H9 (cell line): ENCODE data around the gene OR2T33. TPM values are rescaled to one million over a fixed set of nuclear protein-coding genes. Genes with fewer than 3 reads are reported as not detected.
"Not testable (repeated sequence)": the region's sequence is repeated elsewhere in the genome, so short reads cannot be mapped to it uniquely, and the experiment has no call there.

Source experiments
- DNase-seq: peaks from one replicate; pipeline ENCODE4 v3.0.0-alpha.2; 2017
- H2AFZ ChIP-seq: one replicate; pipeline ENCODE4 v1.6.1; 2013; ENCODE audit warnings: mild to moderate bottlenecking, low read length, control low read depth, moderate library complexity
- H2AK5ac ChIP-seq: 2 replicates; pipeline ENCODE4 v1.6.1; 2013; ENCODE audit warnings: low read length, control low read depth, mixed read lengths; ENCODE audit not compliant: insufficient read length
- H2BK120ac ChIP-seq: one replicate; pipeline ENCODE4 v1.6.1; 2013; ENCODE audit warnings: low read depth, mild to moderate bottlenecking, low read length, control low read depth, inconsistent platforms; ENCODE audit not compliant: poor library complexity, severe bottlenecking
- H2BK12ac ChIP-seq: 2 replicates; pipeline ENCODE4 v1.6.1; 2013; ENCODE audit warnings: low read length, control low read depth, mixed read lengths, low read depth; ENCODE audit not compliant: insufficient read length
- H2BK15ac ChIP-seq: 2 replicates; pipeline ENCODE4 v1.6.1; 2013; ENCODE audit warnings: low read depth, low read length, control low read depth
- H2BK20ac ChIP-seq: one replicate; pipeline ENCODE4 v1.6.1; 2013; ENCODE audit warnings: low read depth, mild to moderate bottlenecking, low read length, control low read depth, inconsistent platforms; ENCODE audit not compliant: poor library complexity, severe bottlenecking
- H2BK5ac ChIP-seq: 2 replicates; pipeline ENCODE4 v1.6.1; 2013; ENCODE audit warnings: low read length, control low read depth, mixed read lengths; ENCODE audit not compliant: insufficient read length
- H3K14ac ChIP-seq: 2 replicates; pipeline ENCODE4 v1.6.1; 2013; ENCODE audit warnings: low read length, control low read depth; ENCODE audit not compliant: insufficient read depth
- H3K18ac ChIP-seq: 2 replicates; pipeline ENCODE4 v1.6.1; 2013; ENCODE audit warnings: low read depth, mild to moderate bottlenecking, mixed read lengths, low read length, control low read depth; ENCODE audit not compliant: insufficient read length
- H3K23ac ChIP-seq: 2 replicates; pipeline ENCODE4 v1.6.1; 2013; ENCODE audit warnings: low read length, control low read depth, mixed read lengths, low read depth; ENCODE audit not compliant: insufficient read length
- H3K23me2 ChIP-seq: 2 replicates; pipeline ENCODE4 v1.6.1; 2013; ENCODE audit warnings: low read depth, mild to moderate bottlenecking, mixed read lengths, low read length, control low read depth; ENCODE audit not compliant: insufficient read length, poor library complexity, severe bottlenecking
- H3K27ac ChIP-seq: 2 replicates; pipeline ENCODE4 v1.5.1; 2013; ENCODE audit warnings: low read length, control low read depth, mixed read lengths, low read depth; ENCODE audit not compliant: insufficient read length
- H3K27me3 ChIP-seq: 2 replicates; pipeline ENCODE4 v1.6.1; 2013; ENCODE audit warnings: low read length, control low read depth, inconsistent platforms; ENCODE audit not compliant: insufficient read depth
- H3K4ac ChIP-seq: 2 replicates; pipeline ENCODE4 v1.6.1; 2013; ENCODE audit warnings: low read depth, mild to moderate bottlenecking, control low read depth, inconsistent platforms, low read length, moderate library complexity
- H3K4me1 ChIP-seq: 2 replicates; pipeline ENCODE4 v1.6.1; 2013; ENCODE audit warnings: low read length, control low read depth, inconsistent platforms; ENCODE audit not compliant: insufficient read depth
- H3K4me2 ChIP-seq: 2 replicates; pipeline ENCODE4 v1.6.1; 2013; ENCODE audit warnings: low read length, control low read depth, mixed read lengths; ENCODE audit not compliant: insufficient read length, insufficient read depth
- H3K56ac ChIP-seq: 2 replicates; pipeline ENCODE4 v1.6.1; 2013; ENCODE audit warnings: low read depth, mild to moderate bottlenecking, mixed read lengths, low read length, control low read depth; ENCODE audit not compliant: insufficient read length
- H3K79me1 ChIP-seq: 2 replicates; pipeline ENCODE4 v1.6.1; 2013; ENCODE audit warnings: low read depth, mild to moderate bottlenecking, moderate library complexity, low read length, control low read depth, inconsistent platforms; ENCODE audit not compliant: insufficient read depth, poor library complexity, severe bottlenecking
- H3K79me2 ChIP-seq: 2 replicates; pipeline ENCODE4 v1.6.1; 2013; ENCODE audit warnings: low read length, control low read depth, inconsistent platforms; ENCODE audit not compliant: insufficient read depth
- H3K9ac ChIP-seq: 2 replicates; pipeline ENCODE4 v1.6.1; 2013; ENCODE audit warnings: low read length, control low read depth, mixed read lengths; ENCODE audit not compliant: insufficient read length; ENCODE audit errors: extremely low read depth
- H3K9me3 ChIP-seq: one replicate; pipeline ENCODE4 v1.6.1; 2013; ENCODE audit warnings: low read depth, low read length, inconsistent platforms; ENCODE audit not compliant: control insufficient read depth
- H3T11ph ChIP-seq: one replicate; pipeline ENCODE4 v1.6.1; 2013; ENCODE audit warnings: mild to moderate bottlenecking, low read length, control low read depth, inconsistent platforms
- H4K20me1 ChIP-seq: one replicate; pipeline ENCODE4 v1.6.1; 2013; ENCODE audit not compliant: control insufficient read depth, insufficient read length, insufficient read depth
- H4K5ac ChIP-seq: 2 replicates; pipeline ENCODE4 v1.6.1; 2013; ENCODE audit warnings: low read depth, mild to moderate bottlenecking, mixed read lengths, low read length, control low read depth; ENCODE audit not compliant: insufficient read length
- H4K8ac ChIP-seq: replicated peaks from 2 replicates; pipeline ENCODE4 v1.6.1; 2013; ENCODE audit warnings: low read length, control low read depth, mixed read lengths, low read depth; ENCODE audit not compliant: insufficient read length
- H4K91ac ChIP-seq: 2 replicates; pipeline ENCODE4 v1.6.1; 2013; ENCODE audit warnings: low read depth, mild to moderate bottlenecking, moderate library complexity, mixed read lengths, low read length, control low read depth; ENCODE audit not compliant: insufficient read length
- H3K27ac Mint-ChIP-seq, 3 experiments: 2 replicates in 2 of 3; 3 replicates in 1 of 3; pipeline ENCODE4 v1.8.0; 2020 to 2021; ENCODE audit warnings: mixed read lengths in 3 of 3, mild to moderate bottlenecking in 1 of 3, moderate library complexity in 1 of 3
- H3K27me3 Mint-ChIP-seq: 2 replicates; pipeline ENCODE4 v1.8.0; 2021; ENCODE audit warnings: low read depth, mild to moderate bottlenecking, moderate library complexity, mixed read lengths
- H3K36me3 Mint-ChIP-seq, 3 experiments: 2 replicates in 2 of 3; 3 replicates in 1 of 3; pipeline ENCODE4 v1.8.0; 2020 to 2021; ENCODE audit warnings: low read depth in 3 of 3, mixed read lengths in 3 of 3; ENCODE audit not compliant: insufficient read depth in 1 of 3
- H3K4me1 Mint-ChIP-seq, 2 experiments: 2 replicates each; pipeline ENCODE4 v1.8.0; 2020; ENCODE audit warnings: mixed read lengths in 2 of 2
- H3K4me3 Mint-ChIP-seq, 2 experiments: 2 replicates in 1 of 2; 3 replicates in 1 of 2; pipeline ENCODE4 v1.8.0; 2020 to 2021; ENCODE audit warnings: mild to moderate bottlenecking in 2 of 2, mixed read lengths in 2 of 2, moderate library complexity in 1 of 2
- H3K9me3 Mint-ChIP-seq, 2 experiments: 2 replicates in 1 of 2; 3 replicates in 1 of 2; pipeline ENCODE4 v1.8.0; 2020; ENCODE audit warnings: mild to moderate bottlenecking in 2 of 2, mixed read lengths in 2 of 2, moderate library complexity in 1 of 2
- WGBS: extraction: QIAGEN DNeasy Blood & Tissue Kit; methylation state at CpG from one replicate; pipeline ENCODE4 v1.1.7; 2013; ENCODE audit warnings: missing lambda C conversion rate, low lambda C conversion rate, mixed read lengths; ENCODE audit not compliant: insufficient read length; ENCODE audit errors: extremely low coverage; 5-methylcytosine and 5-hydroxymethylcytosine counted together
- total RNA-seq: library from RNA; stranded (reverse); gene quantifications from 2 replicates; pipeline ENCODE4 v1.2.1, GENCODE V29; 2021
- TF ChIP-seq, protein P1 (sequence below): fragments of 200-600 bp; sonication (generic); conservative IDR thresholded peaks from 3 replicates; pipeline ENCODE4 v1.8.0; 2021; ENCODE audit warnings: antibody characterized with exemption, mild to moderate bottlenecking

OR2T33 gene
- total RNA-seq, 1 experiment from 2014 or later: not detected

DNA sequence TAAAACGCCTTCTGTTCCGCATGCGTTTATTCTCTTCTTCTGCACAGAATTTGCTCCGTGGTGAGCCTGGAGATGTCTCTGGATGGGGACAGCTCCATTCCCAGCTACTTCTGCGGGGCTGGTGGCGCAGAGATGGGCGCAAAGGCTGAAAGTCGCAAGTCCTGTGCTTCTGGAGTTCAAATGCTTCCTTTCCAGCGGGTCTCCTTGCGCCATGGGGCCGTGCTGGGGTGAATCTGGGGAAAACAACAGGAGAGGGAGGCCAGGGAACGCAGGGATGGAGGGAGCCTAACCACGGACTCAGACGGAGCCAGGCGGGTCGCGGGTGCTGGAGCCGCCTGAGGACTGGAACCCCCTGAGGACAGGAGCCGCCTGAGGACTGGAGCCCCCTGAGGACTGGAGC lies 28.3 kb upstream of the OR2T33 start:
- H3K14ac ChIP-seq: no peak overlapping the region
- no peak overlapping the region for H2BK20ac ChIP-seq
- no peaks in the 10 kb centered on the region for H3K79me1 ChIP-seq
- no peaks in the 10 kb centered on the region for H3K79me2 ChIP-seq
- no peak overlapping the region for H2BK12ac ChIP-seq
- no peak overlapping the region for H2BK120ac ChIP-seq
- Mint-ChIP-seq H3K9me3 (peaks cover 73 to 80% of the 10 kb centered on the region in 2 experiments), H3K36me3 (peaks cover 0 to 28% (median 2%) of the 10 kb centered on the region in 3 experiments; a peak in 4 of 7 replicates), H3K27me3 (no peaks in the 10 kb centered on the region), H3K4me3 (no peak overlapping the region), H3K4me1 (no peaks in the 10 kb centered on the region), H3K27ac (no peak overlapping the region)
- no peak overlapping the region for H2BK15ac ChIP-seq
- H3K18ac ChIP-seq: no peak overlapping the region
- H4K20me1 ChIP-seq: no peaks in the 10 kb centered on the region
- H2BK5ac ChIP-seq: no peak overlapping the region
- DNase-seq: no peak
- H3K9me3 ChIP-seq: peaks cover 45% of the 10 kb centered on the region
- no peak overlapping the region for H3K9ac ChIP-seq
- H3K27ac ChIP-seq: no peak overlapping the region
- no peak overlapping the region for H4K5ac ChIP-seq
- H3K4me1 ChIP-seq: no peaks in the 10 kb centered on the region
- no peak overlapping the region for H3K4me2 ChIP-seq
- H3K27me3 ChIP-seq: no peaks in the 10 kb centered on the region
- H3K23me2 ChIP-seq: no peaks in the 10 kb centered on the region
- TF ChIP-seq, protein P1, sequence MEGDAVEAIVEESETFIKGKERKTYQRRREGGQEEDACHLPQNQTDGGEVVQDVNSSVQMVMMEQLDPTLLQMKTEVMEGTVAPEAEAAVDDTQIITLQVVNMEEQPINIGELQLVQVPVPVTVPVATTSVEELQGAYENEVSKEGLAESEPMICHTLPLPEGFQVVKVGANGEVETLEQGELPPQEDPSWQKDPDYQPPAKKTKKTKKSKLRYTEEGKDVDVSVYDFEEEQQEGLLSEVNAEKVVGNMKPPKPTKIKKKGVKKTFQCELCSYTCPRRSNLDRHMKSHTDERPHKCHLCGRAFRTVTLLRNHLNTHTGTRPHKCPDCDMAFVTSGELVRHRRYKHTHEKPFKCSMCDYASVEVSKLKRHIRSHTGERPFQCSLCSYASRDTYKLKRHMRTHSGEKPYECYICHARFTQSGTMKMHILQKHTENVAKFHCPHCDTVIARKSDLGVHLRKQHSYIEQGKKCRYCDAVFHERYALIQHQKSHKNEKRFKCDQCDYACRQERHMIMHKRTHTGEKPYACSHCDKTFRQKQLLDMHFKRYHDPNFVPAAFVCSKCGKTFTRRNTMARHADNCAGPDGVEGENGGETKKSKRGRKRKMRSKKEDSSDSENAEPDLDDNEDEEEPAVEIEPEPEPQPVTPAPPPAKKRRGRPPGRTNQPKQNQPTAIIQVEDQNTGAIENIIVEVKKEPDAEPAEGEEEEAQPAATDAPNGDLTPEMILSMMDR: no peak
- no peak overlapping the region for H3K23ac ChIP-seq
- H3T11ph ChIP-seq: no peak overlapping the region
- no peak overlapping the region for H4K8ac ChIP-seq
- no peak overlapping the region for H2AK5ac ChIP-seq
- no CpG with 5 or more reads among the region's 19 CpGs for WGBS
- no peak overlapping the region for H3K4ac ChIP-seq
- no peak overlapping the region for H3K56ac ChIP-seq
- no peak overlapping the region for H2AFZ ChIP-seq
- no peak overlapping the region for H4K91ac ChIP-seq

DNA sequence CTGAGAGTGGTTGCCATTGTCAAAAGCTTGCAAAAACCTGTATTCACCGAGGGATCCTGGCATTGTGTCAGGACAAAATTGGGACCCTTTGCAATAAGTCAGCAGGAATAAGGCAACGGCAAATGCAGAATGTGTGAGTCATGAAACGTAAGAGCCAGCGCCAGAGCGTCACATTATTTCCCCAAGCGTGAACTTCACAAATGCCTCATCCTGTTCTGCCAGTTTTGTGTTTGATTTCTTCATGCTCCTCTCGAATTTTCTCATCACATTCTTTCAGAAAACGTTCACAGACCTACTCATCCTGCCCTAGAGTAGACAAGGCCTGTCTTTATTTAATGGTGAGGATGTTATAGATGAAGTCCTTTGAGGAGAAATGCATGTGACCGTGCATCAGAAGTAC lies 27.9 kb upstream of the OR2T33 start:
- not testable (repeated sequence) for H4K20me1 ChIP-seq, H2BK15ac ChIP-seq, H2BK120ac ChIP-seq, H3K56ac ChIP-seq, H3K4ac ChIP-seq, H3K9ac ChIP-seq, H3K79me1 ChIP-seq, H3K23me2 ChIP-seq, H4K8ac ChIP-seq, H2AK5ac ChIP-seq, H3K27me3 ChIP-seq, H3K4me1 ChIP-seq, H3K4me2 ChIP-seq, H3K79me2 ChIP-seq, H2AFZ ChIP-seq, H3T11ph ChIP-seq, H4K91ac ChIP-seq, H3K23ac ChIP-seq, H2BK5ac ChIP-seq, H3K4me1 Mint-ChIP-seq, H3K27me3 Mint-ChIP-seq, H3K27ac ChIP-seq, H3K27ac Mint-ChIP-seq, H2BK12ac ChIP-seq, H3K14ac ChIP-seq, H3K4me3 Mint-ChIP-seq, H4K5ac ChIP-seq, H3K18ac ChIP-seq, DNase-seq, H2BK20ac ChIP-seq
- Mint-ChIP-seq H3K9me3 (peaks cover 72 to 80% of the 10 kb centered on the region in 2 experiments), H3K36me3 (peaks cover 0 to 24% (median 2%) of the 10 kb centered on the region in 3 experiments; a peak in 4 of 7 replicates)
- H3K9me3 ChIP-seq: peaks cover 44% of the 10 kb centered on the region
- WGBS: no CpG with 5 or more reads among the region's 9 CpGs
